ENCODE results near the gene CFAP46. TPM values are rescaled to one million over a fixed set of nuclear protein-coding genes. Genes with fewer than 3 reads are reported as not detected.
"Not testable (repeated sequence)": the region's sequence is repeated elsewhere in the genome, so short reads cannot be mapped to it uniquely, and the experiment has no call there.

Gene CFAP46
- total RNA-seq, 4 donors from 2014 or later = under 0.01 to 1.3 (median 0.28) TPM

- intact Hi-C loops (cut with DNase I) = no loop called here
Observed at GRCh38 chr10:132970641-132971438, 28.5 kb upstream of the CFAP46 start.

DNA sequence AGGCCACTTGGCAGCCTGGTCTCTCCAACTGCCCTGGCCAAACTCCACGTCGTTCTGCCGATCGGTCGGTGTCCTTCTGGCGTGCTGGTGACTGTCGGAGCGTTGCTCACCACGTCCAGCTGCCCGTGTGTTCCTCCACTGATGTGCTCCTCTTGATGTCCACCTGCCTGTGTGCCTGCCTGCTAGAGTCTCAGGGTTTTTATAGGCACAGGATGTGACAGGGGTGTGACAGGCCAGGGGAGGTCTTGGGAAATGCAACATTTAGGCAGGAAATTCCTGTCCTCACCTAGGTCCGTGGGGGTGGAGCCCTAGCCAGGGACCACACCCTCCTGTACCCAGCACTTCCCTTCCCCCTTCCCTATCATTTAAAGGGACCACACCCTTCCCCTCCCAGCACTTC is 25.2 kb upstream of the CFAP46 start:
- Histone ChIP-seq H3K27ac (replicated peaks in 1 of 4) (no peak overlapping the region), H3K4me3 (no peak overlapping the region), H3K27me3 (peaks cover 0 to 54% (median 7%) of the 10 kb centered on the region in 4 donors), H3K4me1 (peaks cover 0 to 13% (median 2%) of the 10 kb centered on the region in 4 donors), H3K36me3 (no peaks in the 10 kb centered on the region), H3K9me3 (no peaks in the 10 kb centered on the region)
- peak; percentile 14 to 20 for TF ChIP-seq POLR2AphosphoS5 (IDR thresholded peaks at IDR 0.05)
- no peak for TF ChIP-seq CTCF (IDR thresholded peaks at IDR 0.05)
- 50% methylated on average over 11 of the region's 11 CpGs for WGBS
- intact Hi-C loops (cut with DNase I) = no loop called here
- DNase-seq (ENCODE audit: extremely low spot score) = no peak

More at GRCh38 chr10:132970641-132971438, 28.5 kb upstream of the CFAP46 start:
- Histone ChIP-seq H3K9me3 (no peaks in the 10 kb centered on the region), H3K36me3 (no peaks in the 10 kb centered on the region), H3K4me1 (no peaks in the 10 kb centered on the region), H3K27ac (replicated peaks in 1 of 4) (no peak overlapping the region), H3K27me3 (peaks cover 0 to 78% (median 7%) of the 10 kb centered on the region in 4 donors), H3K4me3 (no peak overlapping the region)
- DNase-seq (ENCODE audit: extremely low spot score) = no peak
- 75% methylated on average over 12 of the region's 22 CpGs for WGBS
- TF ChIP-seq POLR2A (IDR thresholded peaks at IDR 0.05; ENCODE audit: low read depth) = no peak
- no peak for TF ChIP-seq CTCF (IDR thresholded peaks at IDR 0.05)
- TF ChIP-seq EP300 (IDR thresholded peaks at IDR 0.05) = no peak
- TF ChIP-seq POLR2AphosphoS5 (IDR thresholded peaks at IDR 0.05) = no peak

DNA sequence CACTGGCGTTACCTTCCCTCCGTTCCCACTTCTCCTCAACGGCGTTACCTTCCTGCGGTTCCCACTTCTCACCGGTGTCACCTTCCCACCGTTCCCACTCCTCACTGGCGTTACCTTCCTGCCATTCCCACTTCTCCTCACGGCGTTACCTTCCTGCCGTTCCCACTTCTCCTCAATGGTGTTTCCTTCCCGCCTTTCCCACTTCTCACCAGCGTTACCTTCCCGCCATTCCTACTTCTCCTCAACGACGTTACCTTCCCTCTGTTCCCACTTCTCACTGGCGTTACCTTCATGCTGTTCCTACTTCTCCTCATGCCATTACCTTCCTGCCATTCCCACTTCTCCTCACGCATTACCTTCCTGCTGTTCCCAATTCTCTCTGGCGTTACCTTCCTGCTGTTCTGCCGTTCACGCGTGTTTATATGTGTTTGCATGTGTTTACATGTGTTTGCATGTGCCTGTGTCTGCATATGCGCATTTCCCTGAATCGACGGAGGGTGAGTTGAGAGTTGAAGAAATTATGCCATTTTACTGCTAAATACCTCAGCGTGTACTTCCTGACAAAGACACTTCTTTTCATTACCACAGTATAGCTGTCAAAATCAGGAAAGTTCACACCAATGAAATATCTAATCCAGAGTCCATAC is 23.2 kb upstream of the CFAP46 start:
- TF ChIP-seq CTCF (IDR thresholded peaks at IDR 0.05) (no peak), POLR2A (IDR thresholded peaks at IDR 0.05; ENCODE audit: low read depth) (no peak), EP300 (IDR thresholded peaks at IDR 0.05) (no peak), POLR2AphosphoS5 (IDR thresholded peaks at IDR 0.05) (no peak)
- H3K4me1 ChIP-seq = peaks cover 3 to 20% (median 12%) of the 10 kb centered on the region in 4 donors
- intact Hi-C loops (cut with DNase I) = no loop called here
- 73% methylated on average over 26 of the region's 26 CpGs for WGBS
- no peaks in the 10 kb centered on the region for H3K36me3 ChIP-seq
- no peaks in the 10 kb centered on the region for H3K9me3 ChIP-seq
- no peak for DNase-seq (ENCODE audit: extremely low spot score)
- peak overlapping the region in 1 of 4 donors; percentile 24 for H3K4me3 ChIP-seq
- H3K27me3 ChIP-seq = peaks cover 0 to 37% (median 3%) of the 10 kb centered on the region in 4 donors
- no peak overlapping the region for H3K27ac ChIP-seq (replicated peaks in 1 of 4)

DNA sequence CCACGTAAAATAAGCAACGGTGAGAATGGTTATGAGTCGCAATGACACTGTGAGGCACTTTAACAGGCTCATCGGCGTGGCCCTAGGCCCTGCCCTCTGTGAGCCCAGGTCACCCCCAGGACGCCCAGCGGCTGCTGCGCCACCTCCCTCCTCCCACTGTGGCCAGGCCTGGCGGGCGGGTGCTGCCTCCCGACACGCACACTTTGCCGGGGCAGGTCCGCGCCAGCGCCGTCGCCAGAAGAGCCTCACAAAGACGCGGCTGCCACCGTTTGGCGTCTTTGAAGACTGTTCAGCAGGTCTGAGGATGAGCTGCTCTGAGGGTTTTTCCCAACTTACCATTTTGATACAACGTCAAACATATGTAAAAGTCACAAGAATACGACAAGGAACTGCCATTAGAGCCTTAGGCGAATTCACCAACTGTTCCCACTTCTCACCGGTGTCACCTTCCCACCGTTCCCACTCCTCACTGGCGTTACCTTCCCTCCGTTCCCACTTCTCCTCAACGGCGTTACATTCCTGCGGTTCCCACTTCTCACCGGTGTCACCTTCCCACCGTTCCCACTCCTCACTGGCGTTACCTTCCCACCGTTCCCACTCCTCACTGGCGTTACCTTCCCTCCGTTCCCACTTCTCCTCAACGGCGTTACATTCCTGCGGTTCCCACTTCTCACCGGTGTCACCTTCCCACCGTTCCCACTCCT is 22.5 kb upstream of the CFAP46 start:
- DNase-seq (ENCODE audit: extremely low spot score); intact Hi-C loops (cut with DNase I); H3K36me3 ChIP-seq; H3K27ac ChIP-seq (replicated peaks in 1 of 4); H3K9me3 ChIP-seq: not testable (repeated sequence)
- peaks cover 7 to 20% (median 12%) of the 10 kb centered on the region in 4 donors for H3K4me1 ChIP-seq
- H3K4me3 ChIP-seq = peak overlapping the region in 3 of 4 donors; percentile 9 to 28 (median 24)
- WGBS = 59% methylated on average over 41 of the region's 43 CpGs
- H3K27me3 ChIP-seq = peaks cover 0 to 41% (median 0%) of the 10 kb centered on the region in 4 donors

DNA sequence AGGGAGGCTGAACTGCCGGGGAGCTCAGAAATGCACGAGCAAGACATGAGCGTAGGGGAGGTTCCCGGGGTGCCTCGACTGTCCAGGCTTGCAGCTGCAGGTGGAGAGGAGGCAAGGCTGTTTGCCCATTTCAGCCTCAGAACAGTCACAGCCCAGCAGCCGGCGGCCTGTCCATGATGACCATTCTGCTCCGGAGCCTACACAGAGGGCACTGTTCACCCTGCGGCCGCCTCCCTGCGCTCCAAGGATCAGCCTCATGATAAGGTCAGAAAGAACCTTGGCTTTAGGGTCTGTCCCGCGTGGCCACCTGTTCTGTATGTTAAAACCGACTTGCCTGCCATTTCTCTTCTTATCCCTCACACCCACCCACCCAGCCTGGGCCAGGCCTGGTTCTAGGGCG is 21.9 kb upstream of the CFAP46 start:
- intact Hi-C loops (cut with DNase I) = no loop called here
- no peak for TF ChIP-seq POLR2A (IDR thresholded peaks at IDR 0.05; ENCODE audit: low read depth)
- H3K4me1 ChIP-seq = peaks cover 7 to 20% (median 13%) of the 10 kb centered on the region in 4 donors
- H3K9me3 ChIP-seq = no peaks in the 10 kb centered on the region
- H3K27me3 ChIP-seq = peaks cover 0 to 41% (median 0%) of the 10 kb centered on the region in 4 donors
- no peak overlapping the region for H3K27ac ChIP-seq (replicated peaks in 1 of 4)
- WGBS = 90% methylated on average over 12 of the region's 15 CpGs
- DNase-seq (ENCODE audit: extremely low spot score) = no peak
- no peak overlapping the region for H3K4me3 ChIP-seq
- H3K36me3 ChIP-seq = no peaks in the 10 kb centered on the region
